IMR-90 (cell line): Measurements from ENCODE around the gene STXBP6. TPM values are rescaled to one million over a fixed set of nuclear protein-coding genes. Genes with fewer than 3 reads are reported as not detected.

Experiments used
- ATAC-seq: fragments of 200-7000 bp; cut with Tn5 transposase; 2 replicates; pipeline ENCODE4 v1.9.1; 2020; ENCODE audit warnings: low read depth, mild to moderate bottlenecking, moderate library complexity
- BruUV-seq: library from RNA; stranded (reverse); fragments of 400-500 nt; replicated peaks from 2 replicates; lab custom pipeline; 2021; lab: Mats Ljungman, UMichigan
- CTCF ChIA-PET: fragments of 300-600 bp; formaldehyde crosslinking; extraction: SDS; loops from one replicate; lab custom pipeline; 2021; ENCODE audit warnings: antibody characterized with exemption; lab: Yijun Ruan, JAX
- POLR2A ChIA-PET: fragments of 300-600 bp; sonication (Branson Sonifier 250); formaldehyde crosslinking; loops from one replicate; lab custom pipeline; 2022; ENCODE audit warnings: antibody characterized with exemption; ENCODE audit not compliant: unreplicated experiment; lab: Charles Lee
- DNase-seq: peaks from one replicate; pipeline ENCODE4 v3.0.0; 2013
- H2AFZ ChIP-seq: replicated peaks from 2 replicates; pipeline ENCODE3; 2013; ENCODE audit warnings: low read length, mild to moderate bottlenecking; ENCODE audit not compliant: poor library complexity
- H2AK5ac ChIP-seq: 2 replicates; pipeline ENCODE4 v1.6.1; 2013; ENCODE audit warnings: low read depth, low read length, inconsistent platforms
- H2AK9ac ChIP-seq: replicated peaks from 2 replicates; pipeline ENCODE3; 2013; ENCODE audit warnings: mild to moderate bottlenecking, low read depth, low read length, moderate library complexity; ENCODE audit not compliant: poor library complexity
- H2BK120ac ChIP-seq: 2 replicates; pipeline ENCODE4 v1.6.1; 2013; ENCODE audit warnings: low read depth, low read length, inconsistent platforms
- H2BK15ac ChIP-seq: 3 replicates; pipeline ENCODE4 v1.6.1; 2013; ENCODE audit warnings: low read depth, low read length, inconsistent platforms
- H2BK20ac ChIP-seq: 2 replicates; pipeline ENCODE4 v1.6.1; 2013; ENCODE audit warnings: low read depth, mild to moderate bottlenecking, inconsistent platforms, low read length, moderate library complexity
- H2BK5ac ChIP-seq: 2 replicates; pipeline ENCODE4 v1.6.1; 2013; ENCODE audit warnings: mild to moderate bottlenecking, low read depth, low read length, inconsistent platforms; ENCODE audit not compliant: poor library complexity, severe bottlenecking
- H3K14ac ChIP-seq: replicated peaks from 2 replicates; pipeline ENCODE4 v1.6.1; 2013; ENCODE audit warnings: low read depth, low read length, inconsistent platforms
- H3K18ac ChIP-seq: 2 replicates; pipeline ENCODE4 v1.6.1; 2013; ENCODE audit warnings: low read depth, low read length, control low read depth
- H3K23ac ChIP-seq: 2 replicates; pipeline ENCODE4 v1.6.1; 2013; ENCODE audit warnings: low read depth, low read length, inconsistent platforms
- H3K27ac ChIP-seq: 2 replicates; pipeline ENCODE4 v1.5.1; 2013; ENCODE audit warnings: mild to moderate bottlenecking, control low read depth, low read length; ENCODE audit not compliant: insufficient read depth
- H3K27me3 ChIP-seq: 2 replicates; pipeline ENCODE4 v1.6.1; 2013; ENCODE audit warnings: low read length; ENCODE audit not compliant: control insufficient read depth, insufficient read depth
- H3K36me3 ChIP-seq: 2 replicates; pipeline ENCODE4 v1.6.1; 2013; ENCODE audit warnings: low read length, mixed read lengths; ENCODE audit not compliant: control insufficient read depth, insufficient read depth
- H3K4ac ChIP-seq: 2 replicates; pipeline ENCODE4 v1.6.1; 2013; ENCODE audit warnings: low read depth, low read length, inconsistent platforms
- H3K4me1 ChIP-seq: 2 replicates; pipeline ENCODE4 v1.6.1; 2013; ENCODE audit warnings: low read length, mixed read lengths; ENCODE audit not compliant: control insufficient read depth, insufficient read depth
- H3K4me2 ChIP-seq: 2 replicates; pipeline ENCODE4 v1.6.1; 2013; ENCODE audit warnings: low read depth, mild to moderate bottlenecking, control low read depth, low read length, moderate library complexity
- H3K4me3 ChIP-seq: 2 replicates; pipeline ENCODE4 v1.5.1; 2013; ENCODE audit warnings: low read depth, mild to moderate bottlenecking, control low read depth, low read length, moderate library complexity; ENCODE audit not compliant: insufficient read depth
- H3K56ac ChIP-seq: 2 replicates; pipeline ENCODE4 v1.6.1; 2013; ENCODE audit warnings: low read length, inconsistent platforms; ENCODE audit not compliant: insufficient read depth; ENCODE audit errors: extremely low read depth
- H3K79me1 ChIP-seq, 2 experiments: 2 replicates each; pipeline ENCODE4 v1.6.1; 2013; ENCODE audit warnings: low read length in 2 of 2, inconsistent platforms in 1 of 2, low read depth in 1 of 2
- H3K9ac ChIP-seq: 2 replicates; pipeline ENCODE4 v1.6.1; 2013; ENCODE audit warnings: low read depth, low read length, control low read depth
- H3K9me1 ChIP-seq: 2 replicates; pipeline ENCODE4 v1.6.1; 2013; ENCODE audit warnings: low read length, inconsistent platforms; ENCODE audit not compliant: insufficient read depth
- H3K9me3 ChIP-seq: 2 replicates; pipeline ENCODE4 v1.6.1; 2013; ENCODE audit warnings: low read length; ENCODE audit not compliant: control insufficient read depth, insufficient read depth
- H4K20me1 ChIP-seq: 2 replicates; pipeline ENCODE4 v1.6.1; 2013; ENCODE audit warnings: low read length, inconsistent platforms; ENCODE audit not compliant: insufficient read depth
- H4K5ac ChIP-seq: 2 replicates; pipeline ENCODE4 v1.6.1; 2013; ENCODE audit warnings: mild to moderate bottlenecking, low read depth, low read length, control low read depth
- H4K8ac ChIP-seq, 2 experiments: 2 replicates each; pipeline ENCODE4 v1.6.1; 2013; ENCODE audit warnings: low read depth in 2 of 2, low read length in 2 of 2, control low read depth in 1 of 2, inconsistent platforms in 1 of 2
- H4K91ac ChIP-seq: 2 replicates; pipeline ENCODE4 v1.6.1; 2013; ENCODE audit warnings: low read depth, low read length, inconsistent platforms; ENCODE audit not compliant: insufficient read depth
- BHLHE40 ChIP-seq: fragments of 150-350 bp; IDR thresholded peaks from 2 replicates; pipeline ENCODE4 v1.6.1; 2016; ENCODE audit warnings: mild to moderate bottlenecking, low read depth, low read length
- CEBPB ChIP-seq: IDR thresholded peaks from 2 replicates; pipeline ENCODE4 v1.6.1; 2012; ENCODE audit warnings: low read depth, low read length, improper control_type of control experiment
- CHD1 ChIP-seq: IDR thresholded peaks from 2 replicates; pipeline ENCODE4 v1.6.1; 2012; ENCODE audit warnings: low read depth, low read length, improper control_type of control experiment
- FOS ChIP-seq: fragments of 150-350 bp; IDR thresholded peaks from 2 replicates; pipeline ENCODE4 v1.6.1; 2016; ENCODE audit warnings: low read depth, low read length
- MAZ ChIP-seq: IDR thresholded peaks from 2 replicates; pipeline ENCODE4 v1.6.1; 2012; ENCODE audit warnings: low read depth, mild to moderate bottlenecking, low read length, improper control_type of control experiment, moderate library complexity, borderline replicate concordance
- MXI1 ChIP-seq: IDR thresholded peaks from 2 replicates; pipeline ENCODE4 v1.6.1; 2012; ENCODE audit warnings: low read depth, mild to moderate bottlenecking, low read length, moderate library complexity, borderline replicate concordance
- POLR2A ChIP-seq: IDR thresholded peaks from 2 replicates; pipeline ENCODE4 v1.6.1; 2012; ENCODE audit warnings: mild to moderate bottlenecking, low read depth, low read length
- RAD21 ChIP-seq: IDR thresholded peaks from 2 replicates; pipeline ENCODE4 v1.6.1; 2012; ENCODE audit warnings: low read length, improper control_type of control experiment
- SMC3 ChIP-seq: fragments of 150-350 bp; IDR thresholded peaks from 2 replicates; pipeline ENCODE4 v1.6.1; 2016; ENCODE audit warnings: low read depth, mild to moderate bottlenecking, antibody characterized with exemption, low read length, moderate library complexity
- WGBS, 2 experiments: methylation state at CpG; one replicate each; pipeline versions ENCODE4 v1.1.5 to v1.1.7; 2013; ENCODE audit warnings: missing lambda C conversion rate in 2 of 2; ENCODE audit not compliant: insufficient read length in 1 of 2; ENCODE audit errors: extremely low coverage in 2 of 2; 5-methylcytosine and 5-hydroxymethylcytosine counted together
- dilution Hi-C: fragments of 300-500 bp; cut with HindIII; formaldehyde crosslinking; loops from one replicate; pipeline ENCODE4 v1.14.3; 2018; ENCODE audit warnings: low sequenced_read_pairs; ENCODE audit not compliant: unreplicated experiment
- in situ Hi-C: fragments of 300-500 bp; cut with MboI; formaldehyde crosslinking; loops from 3 replicates; pipeline ENCODE4 v1.14.3; 2019; ENCODE audit warnings: low sequenced_read_pairs, inconsistent platforms, mixed read lengths
- intact Hi-C: fragments of 100-400 bp; cut with micrococcal nuclease; formaldehyde crosslinking; loops from 2 replicates; pipeline ENCODE4 v1.10.0; 2022
- polyA plus RNA-seq, 3 experiments: library from polyadenylated mRNA; depleted of rRNA; stranded (reverse); fragments of >200 nt; gene quantifications; 2 replicates each; pipeline ENCODE4 v1.2.3, GENCODE V29; 2012; ENCODE audit warnings: low replicate concordance in 1 of 3
- total RNA-seq: library from RNA; depleted of rRNA; stranded (reverse); fragments of >200 nt; gene quantifications from 2 replicates; pipeline ENCODE4 v1.2.3, GENCODE V29; 2012
- TF ChIP-seq, protein P1 (sequence below): conservative IDR thresholded peaks from 2 replicates; pipeline ENCODE4 v1.5.1; 2012; ENCODE audit warnings: mild to moderate bottlenecking, low read depth, low read length, improper control_type of control experiment
- TF ChIP-seq, protein P2 (sequence below): fragments of 150-350 bp; IDR thresholded peaks from 2 replicates; pipeline ENCODE4 v1.6.1; 2017; ENCODE audit warnings: mild to moderate bottlenecking, antibody characterized with exemption, low read length, low read depth
- TF ChIP-seq, protein P3 (sequence below): fragments of 150-350 bp; IDR thresholded peaks from 2 replicates; pipeline ENCODE4 v1.6.1; 2016; ENCODE audit warnings: low read depth, mild to moderate bottlenecking, low read length, moderate library complexity, borderline replicate concordance

STXBP6 gene
- total and polyA plus RNA-seq, 2 of the 4 experiments (the other 2 are of a cell fraction), result 14.2 to 14.3 TPM

DNA sequence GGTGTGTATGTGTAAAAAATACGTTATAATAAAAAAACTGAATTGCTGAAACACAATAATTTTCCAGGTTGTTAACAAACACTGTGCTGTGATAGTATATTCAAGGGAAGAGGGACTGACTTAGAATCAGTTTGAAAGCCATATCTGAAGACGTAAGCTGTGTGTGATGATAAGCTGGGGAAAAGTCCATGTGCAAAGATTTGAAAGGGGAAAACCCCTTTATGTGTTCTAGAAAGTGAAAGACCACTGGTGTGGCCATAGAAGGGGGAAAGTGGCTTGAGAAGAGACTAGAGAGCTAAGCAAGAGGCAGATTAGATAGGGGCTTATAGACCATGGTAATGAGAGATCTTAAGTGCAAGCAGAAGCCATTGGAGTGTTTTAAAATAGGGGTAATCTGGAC lies 220.1 kb downstream of the STXBP6 start:
- Histone ChIP-seq H3K36me3 (no peaks in the 10 kb centered on the region), H3K23ac (no peak overlapping the region), H3K79me1 (no peaks in the 10 kb centered on the region), H2BK15ac (no peak overlapping the region), H4K20me1 (no peaks in the 10 kb centered on the region), H2BK120ac (no peak overlapping the region), H3K4me1 (no peaks in the 10 kb centered on the region), H3K27me3 (no peaks in the 10 kb centered on the region), H3K4ac (no peak overlapping the region), H3K9ac (no peak overlapping the region), H2AK9ac (no peak overlapping the region), H3K9me1 (no peaks in the 10 kb centered on the region; the same call in 1 of the 2 replicates), H4K8ac (no peak overlapping the region), H3K27ac (no peak overlapping the region), H3K18ac (no peak overlapping the region), H3K56ac (no peak overlapping the region), H3K4me2 (no peak overlapping the region), H3K4me3 (no peak overlapping the region), H3K9me3 (no peaks in the 10 kb centered on the region), H2AFZ (no peak overlapping the region), H2BK5ac (no peak overlapping the region), H3K14ac (no peak overlapping the region), H2BK20ac (no peak overlapping the region), H4K5ac (no peak overlapping the region), H4K91ac (no peak overlapping the region), H2AK5ac (no peak overlapping the region)
- dilution Hi-C loops (no loop called here), in situ Hi-C loops (no loop called here), intact Hi-C loops (no loop called here)
- BruUV-seq, result no TSS peak
- DNase-seq (no peak), ATAC-seq (no peak)
- TF ChIP-seq FOS (no peak), MXI1 (no peak), MAZ (no peak), BHLHE40 (no peak), SMC3 (no peak), CEBPB (no peak), POLR2A (no peak), RAD21 (no peak), CHD1 (no peak)
- TF ChIP-seq, protein P1, sequence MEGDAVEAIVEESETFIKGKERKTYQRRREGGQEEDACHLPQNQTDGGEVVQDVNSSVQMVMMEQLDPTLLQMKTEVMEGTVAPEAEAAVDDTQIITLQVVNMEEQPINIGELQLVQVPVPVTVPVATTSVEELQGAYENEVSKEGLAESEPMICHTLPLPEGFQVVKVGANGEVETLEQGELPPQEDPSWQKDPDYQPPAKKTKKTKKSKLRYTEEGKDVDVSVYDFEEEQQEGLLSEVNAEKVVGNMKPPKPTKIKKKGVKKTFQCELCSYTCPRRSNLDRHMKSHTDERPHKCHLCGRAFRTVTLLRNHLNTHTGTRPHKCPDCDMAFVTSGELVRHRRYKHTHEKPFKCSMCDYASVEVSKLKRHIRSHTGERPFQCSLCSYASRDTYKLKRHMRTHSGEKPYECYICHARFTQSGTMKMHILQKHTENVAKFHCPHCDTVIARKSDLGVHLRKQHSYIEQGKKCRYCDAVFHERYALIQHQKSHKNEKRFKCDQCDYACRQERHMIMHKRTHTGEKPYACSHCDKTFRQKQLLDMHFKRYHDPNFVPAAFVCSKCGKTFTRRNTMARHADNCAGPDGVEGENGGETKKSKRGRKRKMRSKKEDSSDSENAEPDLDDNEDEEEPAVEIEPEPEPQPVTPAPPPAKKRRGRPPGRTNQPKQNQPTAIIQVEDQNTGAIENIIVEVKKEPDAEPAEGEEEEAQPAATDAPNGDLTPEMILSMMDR, result no peak
- TF ChIP-seq, protein P2, sequence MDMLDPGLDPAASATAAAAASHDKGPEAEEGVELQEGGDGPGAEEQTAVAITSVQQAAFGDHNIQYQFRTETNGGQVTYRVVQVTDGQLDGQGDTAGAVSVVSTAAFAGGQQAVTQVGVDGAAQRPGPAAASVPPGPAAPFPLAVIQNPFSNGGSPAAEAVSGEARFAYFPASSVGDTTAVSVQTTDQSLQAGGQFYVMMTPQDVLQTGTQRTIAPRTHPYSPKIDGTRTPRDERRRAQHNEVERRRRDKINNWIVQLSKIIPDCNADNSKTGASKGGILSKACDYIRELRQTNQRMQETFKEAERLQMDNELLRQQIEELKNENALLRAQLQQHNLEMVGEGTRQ, result no peak
- TF ChIP-seq, protein P3, sequence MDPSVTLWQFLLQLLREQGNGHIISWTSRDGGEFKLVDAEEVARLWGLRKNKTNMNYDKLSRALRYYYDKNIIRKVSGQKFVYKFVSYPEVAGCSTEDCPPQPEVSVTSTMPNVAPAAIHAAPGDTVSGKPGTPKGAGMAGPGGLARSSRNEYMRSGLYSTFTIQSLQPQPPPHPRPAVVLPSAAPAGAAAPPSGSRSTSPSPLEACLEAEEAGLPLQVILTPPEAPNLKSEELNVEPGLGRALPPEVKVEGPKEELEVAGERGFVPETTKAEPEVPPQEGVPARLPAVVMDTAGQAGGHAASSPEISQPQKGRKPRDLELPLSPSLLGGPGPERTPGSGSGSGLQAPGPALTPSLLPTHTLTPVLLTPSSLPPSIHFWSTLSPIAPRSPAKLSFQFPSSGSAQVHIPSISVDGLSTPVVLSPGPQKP, result no peak
- POLR2A ChIA-PET, result no interaction called here
- 83% methylated on average over 1 of the region's 2 CpGs; no CpG with 5 or more reads in 1 of the 2 experiments for WGBS, 2 experiments
- CTCF ChIA-PET, result no interaction called here
